PC-9 (cell line): ENCODE data around the gene LZIC. TPM values are rescaled to one million over a fixed set of nuclear protein-coding genes. Genes with fewer than 3 reads are reported as not detected.
"Not testable (repeated sequence)": the region's sequence is repeated elsewhere in the genome, so short reads cannot be mapped to it uniquely, and the experiment has no call there.

ENCODE experiments used
- BruUV-seq: library from RNA; stranded (reverse); fragments of 400-500 nt; replicated peaks from 2 replicates; lab custom pipeline; 2021; lab: Mats Ljungman, UMichigan
- CTCF ChIA-PET: fragments of 300-600 bp; sonication (Branson Sonifier 250); formaldehyde crosslinking; loops from one replicate; lab custom pipeline; 2022; ENCODE audit warnings: antibody characterized with exemption; lab: Charles Lee
- POLR2A ChIA-PET: fragments of 300-600 bp; sonication (Branson Sonifier 250); formaldehyde crosslinking; loops from one replicate; lab custom pipeline; 2022; ENCODE audit warnings: antibody characterized with exemption; ENCODE audit not compliant: unreplicated experiment; lab: Charles Lee
- DNase-seq, 2 experiments: peaks; one replicate each; pipeline versions ENCODE4 v3.0.0 to v3.0.0-alpha.2; 2015 to 2022; ENCODE audit warnings: mixed read lengths in 1 of 2
- H2AFZ ChIP-seq: fragments of 200-600 bp; sonication (generic); 2 replicates; pipeline ENCODE4 v1.8.1; 2017; ENCODE audit warnings: antibody characterized with exemption
- H3F3A ChIP-seq: fragments of 200-600 bp; sonication (generic); 2 replicates; pipeline ENCODE4 v1.8.1; 2017; ENCODE audit warnings: antibody characterized with exemption, mild to moderate bottlenecking, low read depth; ENCODE audit not compliant: insufficient read depth
- H3K27ac ChIP-seq: fragments of 200-600 bp; sonication (generic); 2 replicates; pipeline ENCODE4 v1.6.1; 2016; ENCODE audit warnings: mixed run types
- H3K27me3 ChIP-seq: fragments of 200-600 bp; sonication (generic); 2 replicates; pipeline ENCODE4 v1.6.1; 2016; ENCODE audit warnings: low read depth, mixed run types; ENCODE audit not compliant: insufficient read depth
- H3K36me3 ChIP-seq: fragments of 200-600 bp; sonication (generic); 2 replicates; pipeline ENCODE4 v1.6.1; 2016; ENCODE audit warnings: low read depth, mixed run types
- H3K4me1 ChIP-seq: fragments of 200-600 bp; sonication (generic); replicated peaks from 2 replicates; pipeline ENCODE4 v1.6.1; 2016; ENCODE audit warnings: mixed run types; ENCODE audit not compliant: insufficient read depth
- H3K4me2 ChIP-seq: fragments of 200-600 bp; sonication (generic); 2 replicates; pipeline ENCODE4 v1.6.1; 2017; ENCODE audit warnings: mixed run types
- H3K4me3 ChIP-seq: fragments of 200-600 bp; sonication (generic); 2 replicates; pipeline ENCODE4 v1.6.1; 2016; ENCODE audit warnings: mixed run types
- H3K79me2 ChIP-seq: fragments of 200-600 bp; sonication (generic); 2 replicates; pipeline ENCODE4 v1.6.1; 2017; ENCODE audit warnings: low read depth, mixed run types
- H3K9me2 ChIP-seq: fragments of 200-600 bp; sonication (generic); 2 replicates; pipeline ENCODE4 v1.8.1; 2017; ENCODE audit warnings: mild to moderate bottlenecking; ENCODE audit not compliant: insufficient read depth
- H3K9me3 ChIP-seq: fragments of 200-600 bp; sonication (generic); 2 replicates; pipeline ENCODE4 v1.8.1; 2016; ENCODE audit warnings: low read depth; ENCODE audit not compliant: insufficient read depth
- H4K20me1 ChIP-seq: fragments of 200-600 bp; sonication (generic); 2 replicates; pipeline ENCODE4 v1.8.1; 2017; ENCODE audit not compliant: insufficient read depth
- EZH2 ChIP-seq: fragments of 200-600 bp; sonication (generic); IDR thresholded peaks from 2 replicates; pipeline ENCODE4 v1.8.0; 2017; ENCODE audit warnings: antibody characterized with exemption, low read depth
- intact Hi-C: fragments of 100-400 bp; cut with micrococcal nuclease; formaldehyde crosslinking; loops from one replicate; pipeline ENCODE4 v1.10.0; 2022; ENCODE audit not compliant: unreplicated experiment
- total RNA-seq: library from RNA; stranded (reverse); gene quantifications from 2 replicates; pipeline ENCODE4 v1.2.3, GENCODE V29; 2021
- TF ChIP-seq, protein P1 (sequence below): fragments of 200-600 bp; sonication (generic); conservative IDR thresholded peaks from 2 replicates; pipeline ENCODE4 v1.6.1; 2017; ENCODE audit warnings: mixed run types, antibody characterized with exemption, mild to moderate bottlenecking, moderate library complexity

The LZIC gene
- total RNA-seq, 1 experiment from 2014 or later: 27.4 TPM

DNA sequence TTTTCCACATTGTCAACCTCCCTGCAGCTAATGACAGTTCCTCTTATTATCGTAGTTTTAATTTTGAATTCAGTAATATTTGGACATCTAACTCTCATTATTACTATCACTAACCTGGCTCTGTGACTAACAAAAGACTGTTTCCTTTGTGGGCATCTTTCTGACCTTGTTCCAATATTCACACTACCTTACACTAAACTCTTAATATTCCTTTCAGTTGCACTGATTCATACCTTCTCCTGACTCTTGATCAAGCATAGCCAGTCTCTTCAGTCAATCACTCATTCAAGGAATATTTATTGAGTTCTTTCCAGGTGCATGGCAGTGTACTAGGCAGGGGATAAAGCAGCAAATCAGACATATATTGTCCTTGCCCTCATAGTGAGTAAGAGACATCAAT, 25.3 kb downstream of the LZIC start:
- H3K4me2 ChIP-seq: no peak overlapping the region
- H3K9me2 ChIP-seq: no peaks in the 10 kb centered on the region
- no peaks in the 10 kb centered on the region for H3K79me2 ChIP-seq
- no peak for DNase-seq
- H2AFZ ChIP-seq: no peak overlapping the region
- no peak overlapping the region for H3K27ac ChIP-seq
- TF ChIP-seq, protein P1, sequence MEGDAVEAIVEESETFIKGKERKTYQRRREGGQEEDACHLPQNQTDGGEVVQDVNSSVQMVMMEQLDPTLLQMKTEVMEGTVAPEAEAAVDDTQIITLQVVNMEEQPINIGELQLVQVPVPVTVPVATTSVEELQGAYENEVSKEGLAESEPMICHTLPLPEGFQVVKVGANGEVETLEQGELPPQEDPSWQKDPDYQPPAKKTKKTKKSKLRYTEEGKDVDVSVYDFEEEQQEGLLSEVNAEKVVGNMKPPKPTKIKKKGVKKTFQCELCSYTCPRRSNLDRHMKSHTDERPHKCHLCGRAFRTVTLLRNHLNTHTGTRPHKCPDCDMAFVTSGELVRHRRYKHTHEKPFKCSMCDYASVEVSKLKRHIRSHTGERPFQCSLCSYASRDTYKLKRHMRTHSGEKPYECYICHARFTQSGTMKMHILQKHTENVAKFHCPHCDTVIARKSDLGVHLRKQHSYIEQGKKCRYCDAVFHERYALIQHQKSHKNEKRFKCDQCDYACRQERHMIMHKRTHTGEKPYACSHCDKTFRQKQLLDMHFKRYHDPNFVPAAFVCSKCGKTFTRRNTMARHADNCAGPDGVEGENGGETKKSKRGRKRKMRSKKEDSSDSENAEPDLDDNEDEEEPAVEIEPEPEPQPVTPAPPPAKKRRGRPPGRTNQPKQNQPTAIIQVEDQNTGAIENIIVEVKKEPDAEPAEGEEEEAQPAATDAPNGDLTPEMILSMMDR: no peak
- no peak for TF ChIP-seq EZH2
- H4K20me1 ChIP-seq: no peaks in the 10 kb centered on the region
- ChIA-PET CTCF (no interaction called here), POLR2A (no interaction called here)
- no peaks in the 10 kb centered on the region for H3F3A ChIP-seq
- BruUV-seq: no TSS peak
- intact Hi-C loops: loop anchor here (10.0 kb wide), 1 partner anchor 153 kb away; no protein-coding TSS in a partner anchor
- H3K4me1 ChIP-seq: no peaks in the 10 kb centered on the region
- no peaks in the 10 kb centered on the region for H3K27me3 ChIP-seq
- no peaks in the 10 kb centered on the region for H3K36me3 ChIP-seq
- no peaks in the 10 kb centered on the region for H3K9me3 ChIP-seq
- H3K4me3 ChIP-seq: no peak overlapping the region

DNA sequence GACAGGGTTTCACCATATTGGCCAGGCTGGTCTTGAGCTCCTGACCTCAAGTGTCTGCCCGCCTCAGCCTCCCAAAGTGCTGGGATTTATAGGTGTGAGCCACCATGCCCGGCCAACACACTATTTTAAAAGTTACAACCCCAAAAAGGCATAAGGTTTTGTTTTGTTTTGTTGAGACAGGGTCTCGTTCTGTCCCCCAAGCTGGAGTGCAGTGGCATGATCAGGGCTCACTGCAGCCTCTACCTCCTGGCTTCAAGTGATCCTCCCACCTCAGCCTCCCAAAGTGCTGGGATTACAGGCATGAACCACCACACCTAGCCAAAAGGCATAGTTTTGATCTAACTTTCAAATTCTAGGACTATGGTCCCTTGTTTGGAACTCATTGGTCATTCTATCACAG, 25.7 kb downstream of the LZIC start:
- intact Hi-C loops: loop anchor here (10.0 kb wide), 1 partner anchor 153 kb away; no protein-coding TSS in a partner anchor
- not testable (repeated sequence) for H3K27me3 ChIP-seq, H3K9me2 ChIP-seq, H4K20me1 ChIP-seq, H3K4me1 ChIP-seq, H3K36me3 ChIP-seq, DNase-seq, H3F3A ChIP-seq, BruUV-seq, H3K27ac ChIP-seq, H3K4me3 ChIP-seq, H3K9me3 ChIP-seq, H3K4me2 ChIP-seq, H3K79me2 ChIP-seq, H2AFZ ChIP-seq
- ChIA-PET CTCF (interaction anchor here (0.6 to 0.9 kb wide), 3 partner anchors 12 to 562 kb away, joined by 5 to 6 read pairs (median 6); no protein-coding TSS in a partner anchor), POLR2A (interaction anchor here (0.6 kb wide), 1 partner anchor 252 kb away, joined by 11 read pairs; no protein-coding TSS in a partner anchor)

DNA sequence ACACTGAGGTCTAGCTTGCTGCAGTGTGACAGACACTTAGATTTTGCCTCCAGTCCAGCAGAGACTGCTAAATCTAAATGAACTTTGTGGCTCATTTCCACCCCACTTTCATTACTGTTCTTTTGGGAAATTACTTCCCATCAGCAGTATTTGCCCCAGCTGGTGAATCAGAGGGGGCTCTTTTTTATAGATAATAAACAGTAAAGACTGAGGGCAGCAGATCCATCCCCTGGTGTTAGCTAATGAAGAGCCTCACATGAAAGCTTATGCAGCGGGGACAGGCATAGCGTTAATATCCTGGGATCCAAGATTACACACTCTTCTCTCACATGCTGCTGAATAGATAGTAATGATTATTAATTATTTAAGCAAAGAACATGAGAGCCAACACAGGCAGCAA, 26.7 kb downstream of the LZIC start:
- BruUV-seq: no TSS peak
- Histone ChIP-seq H4K20me1 (no peaks in the 10 kb centered on the region), H3K4me1 (no peaks in the 10 kb centered on the region), H3K36me3 (no peaks in the 10 kb centered on the region), H3F3A (no peaks in the 10 kb centered on the region), H3K27ac (no peak overlapping the region), H3K4me2 (no peak overlapping the region), H3K79me2 (no peaks in the 10 kb centered on the region), H3K9me2 (no peaks in the 10 kb centered on the region), H3K9me3 (no peaks in the 10 kb centered on the region), H2AFZ (no peak overlapping the region), H3K27me3 (no peaks in the 10 kb centered on the region), H3K4me3 (no peak overlapping the region)
- ChIA-PET CTCF (interaction anchor here (0.6 to 0.9 kb wide), 3 partner anchors 13 to 280 kb away, joined by 5 to 6 read pairs (median 5); no protein-coding TSS in a partner anchor), POLR2A (no interaction called here)
- no peak for DNase-seq
- intact Hi-C loops: loop anchor here (10.0 kb wide), 1 partner anchor 152 kb away; no protein-coding TSS in a partner anchor
- TF ChIP-seq, protein P1: no peak
- no peak for TF ChIP-seq EZH2
